CD14-positive monocyte (primary cell): ENCODE results near the gene AMBRA1. TPM values are rescaled to one million over a fixed set of nuclear protein-coding genes. Genes with fewer than 3 reads are reported as not detected.

Experiments used
- DNase-seq, 3 donors: peaks; one replicate each; pipeline ENCODE4 v3.0.0-alpha.2; 2011 to 2022
- H2AFZ ChIP-seq: 2 replicates; pipeline ENCODE4 v1.6.0; 2012; ENCODE audit warnings: mild to moderate bottlenecking, low read depth, low read length, inconsistent platforms; ENCODE audit not compliant: insufficient read depth, poor library complexity, severe bottlenecking
- H3K27ac ChIP-seq, 2 donors: 1 replicate in 1 of 2; 2 replicates in 1 of 2; pipeline ENCODE4 v1.5.1; 2012 to 2013; ENCODE audit warnings: low read length in 2 of 2, control low read depth in 1 of 2, inconsistent platforms in 1 of 2, low read depth in 1 of 2, mild to moderate bottlenecking in 1 of 2
- H3K27me3 ChIP-seq, 2 donors: one replicate each; pipeline versions ENCODE4 v1.6.0 to v1.6.1; 2011 to 2013; ENCODE audit warnings: low read length in 2 of 2; ENCODE audit not compliant: control insufficient read depth in 2 of 2, insufficient read depth in 2 of 2
- H3K36me3 ChIP-seq, 2 donors: replicated peaks in 1 of 2; 1 replicate in 1 of 2; 2 replicates in 1 of 2; pipeline versions ENCODE4 v1.5.1 to v1.6.1; 2012 to 2013; ENCODE audit warnings: low read length in 2 of 2, control low read depth in 1 of 2, inconsistent platforms in 1 of 2, mild to moderate bottlenecking in 1 of 2; ENCODE audit not compliant: insufficient read depth in 2 of 2, control insufficient read depth in 1 of 2
- H3K4me1 ChIP-seq, 2 donors: 1 replicate in 1 of 2; 2 replicates in 1 of 2; pipeline versions ENCODE4 v1.5.1 to v1.6.1; 2012 to 2013; ENCODE audit warnings: low read length in 2 of 2, control low read depth in 1 of 2, inconsistent platforms in 1 of 2, mild to moderate bottlenecking in 1 of 2, moderate library complexity in 1 of 2; ENCODE audit not compliant: insufficient read depth in 2 of 2, control insufficient read depth in 1 of 2
- H3K4me2 ChIP-seq: replicated peaks from 2 replicates; pipeline ENCODE3; 2012; ENCODE audit warnings: low read length, moderate library complexity, mild to moderate bottlenecking; ENCODE audit not compliant: poor library complexity, severe bottlenecking; ENCODE audit errors: extremely low read depth
- H3K4me3 ChIP-seq, 3 experiments: fragments of 200-600 bp in 1 of 3; sonication (generic) in 1 of 3; replicated peaks in 1 of 3; 1 replicate in 2 of 3; 2 replicates in 1 of 3; pipeline ENCODE4 v1.5.1; 2011 to 2013; ENCODE audit warnings: low read length in 3 of 3, mild to moderate bottlenecking in 3 of 3, control low read depth in 2 of 3, low read depth in 2 of 3, inconsistent platforms in 1 of 3, moderate library complexity in 1 of 3
- H3K79me2 ChIP-seq: 2 replicates; pipeline ENCODE4 v1.6.0; 2012; ENCODE audit warnings: mild to moderate bottlenecking, control low read depth, inconsistent platforms, low read length, moderate library complexity; ENCODE audit not compliant: insufficient read depth
- H3K9ac ChIP-seq: 2 replicates; pipeline ENCODE4 v1.6.0; 2017; ENCODE audit warnings: low read length, mild to moderate bottlenecking; ENCODE audit not compliant: insufficient read depth, poor library complexity, severe bottlenecking
- H3K9me3 ChIP-seq, 2 donors: replicated peaks in 1 of 2; 1 replicate in 1 of 2; 2 replicates in 1 of 2; pipeline versions ENCODE4 v1.5.1 to v1.6.1; 2012 to 2013; ENCODE audit warnings: low read length in 2 of 2, control low read depth in 1 of 2; ENCODE audit not compliant: control insufficient read depth in 1 of 2, insufficient read depth in 1 of 2
- H4K20me1 ChIP-seq: 2 replicates; pipeline ENCODE4 v1.6.0; 2012; ENCODE audit warnings: mild to moderate bottlenecking, low read length, control low read depth, moderate library complexity; ENCODE audit not compliant: insufficient read depth
- H3K27ac Mint-ChIP-seq, 7 donors: one replicate each; pipeline ENCODE4 v1.8.0; 2020; ENCODE audit warnings: mild to moderate bottlenecking in 7 of 7, mixed read lengths in 7 of 7, moderate library complexity in 6 of 7, inconsistent platforms in 2 of 7
- H3K27me3 Mint-ChIP-seq, 3 donors: one replicate each; pipeline ENCODE4 v1.8.0; 2021 to 2022; ENCODE audit warnings: low read depth in 3 of 3, mild to moderate bottlenecking in 3 of 3, mixed read lengths in 3 of 3, moderate library complexity in 3 of 3, inconsistent platforms in 1 of 3
- H3K36me3 Mint-ChIP-seq, 2 donors: one replicate each; pipeline ENCODE4 v1.8.0; 2020; ENCODE audit warnings: mixed read lengths in 2 of 2, inconsistent platforms in 1 of 2, mild to moderate bottlenecking in 1 of 2
- H3K4me1 Mint-ChIP-seq: one replicate; pipeline ENCODE4 v1.8.0; 2020; ENCODE audit warnings: mild to moderate bottlenecking, mixed read lengths
- H3K4me3 Mint-ChIP-seq, 2 donors: one replicate each; pipeline ENCODE4 v1.8.0; 2020; ENCODE audit warnings: mild to moderate bottlenecking in 2 of 2, mixed read lengths in 2 of 2, moderate library complexity in 1 of 2
- H3K9me3 Mint-ChIP-seq, 7 donors: one replicate each; pipeline ENCODE4 v1.8.0; 2020 to 2022; ENCODE audit warnings: mixed read lengths in 7 of 7, mild to moderate bottlenecking in 6 of 7, moderate library complexity in 6 of 7, inconsistent platforms in 2 of 7
- CTCF ChIP-seq: fragments of 200-600 bp; IDR thresholded peaks from one replicate; pipeline ENCODE4 v1.8.0; 2022; ENCODE audit warnings: antibody characterized with exemption, mild to moderate bottlenecking
- WGBS: methylation state at CpG from one replicate; pipeline ENCODE4 v1.1.5; 2013; ENCODE audit warnings: missing lambda C conversion rate; ENCODE audit not compliant: insufficient coverage; 5-methylcytosine and 5-hydroxymethylcytosine counted together
- intact Hi-C, 2 donors: fragments of 100-400 bp; cut with micrococcal nuclease; formaldehyde crosslinking; loops; one replicate each; pipeline versions ENCODE4 v1.15.0 to v1.15.1; 2023
- polyA plus RNA-seq, 3 donors: library from polyadenylated mRNA; depleted of rRNA in 1 of 3; unstranded in 2 of 3; stranded (reverse) in 1 of 3; fragments of 300-500 nt in 2 of 3; fragments of >200 nt in 1 of 3; fragmentation: Illumina TruSeq in 2 of 3; gene quantifications; 1 replicate in 2 of 3; 2 replicates in 1 of 3; pipeline ENCODE4 v1.2.3, GENCODE V29; 2012 to 2021

The AMBRA1 gene
- polyA plus RNA-seq, 3 donors: 2.1 to 6.1 (median 3.8) TPM

DNA sequence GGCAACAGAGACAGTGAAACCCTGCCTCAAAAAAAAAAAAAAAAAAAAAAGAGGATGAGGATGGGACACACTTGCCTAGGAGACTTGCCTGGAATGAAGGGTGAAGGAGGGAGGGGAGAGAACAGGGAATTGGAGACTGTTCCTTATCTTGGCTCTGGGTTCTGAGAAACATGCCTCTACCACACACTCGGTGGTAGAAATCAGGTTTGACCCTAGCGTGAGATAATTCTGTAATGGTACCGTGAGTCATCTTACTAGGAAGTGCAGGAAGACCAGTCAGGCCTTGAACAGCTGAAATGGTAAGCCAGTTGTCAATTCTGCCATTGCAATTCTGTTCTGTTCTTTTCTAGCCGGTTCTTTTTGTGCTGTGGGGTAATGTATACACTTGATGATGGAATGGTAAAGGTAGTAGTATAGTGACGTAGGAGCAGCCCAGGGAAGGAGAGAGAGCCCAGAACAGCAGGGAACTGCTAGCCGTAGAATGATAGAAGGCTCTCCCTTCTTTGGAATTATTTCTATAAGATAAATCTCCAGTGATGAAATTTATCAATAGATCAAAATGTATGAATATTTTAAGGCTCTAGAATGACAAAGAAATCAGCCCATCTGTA is 3.9 kb upstream of the AMBRA1 start:
- Mint-ChIP-seq H3K36me3 (peaks cover 6 to 11% of the 10 kb centered on the region in 2 donors), H3K9me3 (peaks cover 0 to 2% (median 0%) of the 10 kb centered on the region in 7 donors), H3K4me3 (no peak overlapping the region), H3K4me1 (peaks cover 12% of the 10 kb centered on the region), H3K27ac (no peak overlapping the region), H3K27me3 (peaks cover 0 to 3% (median 0%) of the 10 kb centered on the region in 3 donors)
- intact Hi-C loops: no loop called here
- H3K9ac ChIP-seq: no peak overlapping the region
- no peak for DNase-seq
- H3K27me3 ChIP-seq: no peaks in the 10 kb centered on the region
- H4K20me1 ChIP-seq: peaks cover 1% of the 10 kb centered on the region
- no peaks in the 10 kb centered on the region for H3K36me3 ChIP-seq
- H3K4me2 ChIP-seq: no peak overlapping the region
- H3K79me2 ChIP-seq: peaks cover 11% of the 10 kb centered on the region
- H2AFZ ChIP-seq: no peak overlapping the region
- no peak overlapping the region for H3K27ac ChIP-seq
- 96% methylated on average over 3 of the region's 6 CpGs for WGBS
- H3K4me1 ChIP-seq: peaks cover 12 to 13% of the 10 kb centered on the region in 2 donors
- TF ChIP-seq CTCF: no peak
- H3K9me3 ChIP-seq: no peaks in the 10 kb centered on the region
- H3K4me3 ChIP-seq: no peak overlapping the region

GRCh38 chr11:46597155-46597554 is 3.3 kb upstream of the AMBRA1 start:
- Histone ChIP-seq H3K9ac (no peak overlapping the region), H3K27me3 (no peaks in the 10 kb centered on the region), H4K20me1 (peaks cover 5% of the 10 kb centered on the region), H3K4me2 (no peak overlapping the region), H3K4me3 (no peak overlapping the region), H2AFZ (no peak overlapping the region), H3K79me2 (peaks cover 17% of the 10 kb centered on the region), H3K9me3 (no peaks in the 10 kb centered on the region), H3K4me1 (peaks cover 14 to 19% of the 10 kb centered on the region in 2 donors), H3K36me3 (no peaks in the 10 kb centered on the region), H3K27ac (no peak overlapping the region)
- H3K9me3 Mint-ChIP-seq: peaks cover 0 to 2% (median 0%) of the 10 kb centered on the region in 7 donors
- WGBS: 100% methylated on average over 1 of the region's 1 CpG
- H3K27me3 Mint-ChIP-seq: peaks cover 0 to 3% (median 0%) of the 10 kb centered on the region in 3 donors
- intact Hi-C loops: no loop called here
- peaks cover 4 to 7% of the 10 kb centered on the region in 2 donors for H3K36me3 Mint-ChIP-seq
- H3K27ac Mint-ChIP-seq: no peak overlapping the region
- no peak overlapping the region for H3K4me3 Mint-ChIP-seq
- peaks cover 17% of the 10 kb centered on the region for H3K4me1 Mint-ChIP-seq
- DNase-seq: no peak
- no peak for TF ChIP-seq CTCF
